Skeletal muscle tissue (tissue), 2 donors: Measurements from ENCODE around the gene SRRM1. TPM values are rescaled to one million over a fixed set of nuclear protein-coding genes. Genes with fewer than 3 reads are reported as not detected.

Experiments
- small RNA-seq: library from RNA; depleted of rRNA; stranded (forward); fragments of <200 nt; gene quantifications from one replicate; pipeline ENCODE3, GENCODE V24; 2014
- total RNA-seq: library from RNA; depleted of rRNA; stranded (reverse); fragments of >200 nt; gene quantifications from one replicate; pipeline ENCODE4 v1.2.3, GENCODE V29; 2014

The SRRM1 gene
- total RNA-seq, 1 donor from 2014 or later: 29.2 TPM

Small RNA genes within 50 kb of the gene (small RNA-seq; reads per million reads assigned to genes)
- not detected for gene RF00019

Other genes starting within 250 kb of the SRRM1 start
- gene STPG1, start 229.5 kb upstream of the SRRM1 start, total RNA-seq: 0.52 TPM
- gene NIPAL3, start 227.5 kb upstream of the SRRM1 start, total RNA-seq: 3.7 TPM
- gene RCAN3, start 140.5 kb upstream of the SRRM1 start, total RNA-seq: 4.2 TPM
- 0.52 TPM for gene NCMAP, start 87.2 kb upstream of the SRRM1 start, total RNA-seq
- gene CLIC4, start 102.1 kb downstream of the SRRM1 start, total RNA-seq: 99.2 TPM